Astrocyte (in vitro differentiated cells and primary cell): ENCODE data around the gene MBNL2. TPM values are rescaled to one million over a fixed set of nuclear protein-coding genes. Genes with fewer than 3 reads are reported as not detected.

Source experiments
- DNase-seq: peaks from one replicate; pipeline ENCODE4 v3.0.0-alpha.2; 2010; ENCODE audit warnings: low read depth
- FAIRE-seq: peaks from 2 replicates; lab custom pipeline; 2011; peaks lifted over from hg19 to GRCh38; lab: Jason Lieb, UNC
- H2AFZ ChIP-seq: 2 replicates; pipeline ENCODE4 v1.6.0; 2012; ENCODE audit warnings: low read depth, low read length, inconsistent platforms
- H3K27ac ChIP-seq: 2 replicates; pipeline ENCODE4 v1.5.1; 2011; ENCODE audit warnings: low read depth, low read length, inconsistent platforms
- H3K27me3 ChIP-seq: 2 replicates; pipeline ENCODE4 v1.6.0; 2011; ENCODE audit warnings: low read length, inconsistent platforms; ENCODE audit not compliant: insufficient read depth
- H3K36me3 ChIP-seq: 2 replicates; pipeline ENCODE4 v1.5.1; 2011; ENCODE audit warnings: low read length, inconsistent platforms; ENCODE audit not compliant: insufficient read depth
- H3K4me1 ChIP-seq: 2 replicates; pipeline ENCODE4 v1.5.1; 2011; ENCODE audit warnings: low read length, inconsistent platforms; ENCODE audit not compliant: insufficient read depth
- H3K4me2 ChIP-seq: 2 replicates; pipeline ENCODE4 v1.6.0; 2012; ENCODE audit warnings: low read length, inconsistent platforms
- H3K4me3 ChIP-seq: 2 replicates; pipeline ENCODE4 v1.5.1; 2011; ENCODE audit warnings: low read depth, mild to moderate bottlenecking, low read length, inconsistent platforms; ENCODE audit not compliant: insufficient read depth
- H3K79me2 ChIP-seq: 2 replicates; pipeline ENCODE4 v1.6.0; 2012; ENCODE audit warnings: mild to moderate bottlenecking, low read length, inconsistent platforms; ENCODE audit not compliant: insufficient read depth
- H3K9ac ChIP-seq: 2 replicates; pipeline ENCODE4 v1.6.0; 2012; ENCODE audit warnings: mild to moderate bottlenecking, low read length, inconsistent platforms
- H3K9me3 ChIP-seq: 2 replicates; pipeline ENCODE4 v1.5.1; 2012; ENCODE audit warnings: low read depth, mild to moderate bottlenecking, low read length, inconsistent platforms; ENCODE audit not compliant: insufficient read depth
- H4K20me1 ChIP-seq: 2 replicates; pipeline ENCODE4 v1.6.0; 2012; ENCODE audit warnings: low read length, inconsistent platforms; ENCODE audit not compliant: insufficient read depth
- H3K27ac Mint-ChIP-seq: one replicate; pipeline ENCODE4 v1.8.0; 2021; ENCODE audit warnings: mild to moderate bottlenecking, mixed read lengths; ENCODE audit not compliant: unreplicated experiment
- H3K27me3 Mint-ChIP-seq: one replicate; pipeline ENCODE4 v1.8.0; 2021; ENCODE audit warnings: low read depth, mixed read lengths; ENCODE audit not compliant: unreplicated experiment
- H3K36me3 Mint-ChIP-seq: one replicate; pipeline ENCODE4 v1.8.0; 2021; ENCODE audit warnings: low read depth, mixed read lengths; ENCODE audit not compliant: unreplicated experiment
- H3K4me1 Mint-ChIP-seq: one replicate; pipeline ENCODE4 v1.8.0; 2021; ENCODE audit warnings: low read depth, mixed read lengths; ENCODE audit not compliant: unreplicated experiment
- H3K4me3 Mint-ChIP-seq: one replicate; pipeline ENCODE4 v1.8.0; 2021; ENCODE audit warnings: mild to moderate bottlenecking, moderate library complexity, mixed read lengths; ENCODE audit not compliant: unreplicated experiment
- H3K9me3 Mint-ChIP-seq: one replicate; pipeline ENCODE4 v1.8.0; 2021; ENCODE audit warnings: mild to moderate bottlenecking, mixed read lengths; ENCODE audit not compliant: unreplicated experiment
- EZH2 ChIP-seq: IDR thresholded peaks from 2 replicates; pipeline ENCODE4 v1.6.1; 2012; ENCODE audit warnings: mild to moderate bottlenecking, low read length, inconsistent platforms; ENCODE audit not compliant: insufficient read depth
- total RNA-seq: library from RNA; stranded (reverse); gene quantifications from 2 replicates; pipeline ENCODE4 v1.2.1, GENCODE V29; 2021
- TF ChIP-seq, protein P1 (sequence below): IDR thresholded peaks from 2 replicates; pipeline ENCODE4 v1.5.1; 2011; ENCODE audit warnings: low read depth, mild to moderate bottlenecking, inconsistent platforms, low read length, moderate library complexity; ENCODE audit not compliant: insufficient read depth

The MBNL2 gene
- total RNA-seq, 1 donor from 2014 or later, result 66.5 TPM

DNA sequence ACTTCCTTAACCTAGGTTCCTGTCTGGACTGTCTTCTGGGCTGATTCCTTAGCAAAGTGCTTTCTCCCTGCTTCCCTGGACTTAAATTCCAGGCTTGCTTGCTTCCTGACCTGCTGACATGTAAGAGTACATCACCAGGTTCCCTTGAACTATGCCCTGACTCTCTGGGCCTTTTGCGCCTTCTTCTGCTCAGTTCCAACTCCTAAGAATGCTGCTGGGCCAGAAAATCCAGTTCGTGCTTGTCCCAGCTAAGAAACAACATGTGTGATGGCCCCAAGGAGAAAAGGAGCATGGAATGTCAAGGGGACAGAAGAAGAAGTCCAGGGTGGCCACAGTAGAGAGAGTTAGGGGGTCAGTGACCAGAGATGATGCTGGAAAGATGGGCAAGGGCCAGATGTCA, 42.6 kb upstream of the MBNL2 start:
- H3K9ac ChIP-seq, result no peak overlapping the region
- DNase-seq (no peak), FAIRE-seq (no peak)
- no peak overlapping the region for H3K4me3 ChIP-seq
- no peaks in the 10 kb centered on the region for H3K4me1 ChIP-seq
- no peak overlapping the region for H3K4me2 ChIP-seq
- peaks cover 4% of the 10 kb centered on the region for H3K27me3 ChIP-seq
- Mint-ChIP-seq H3K36me3 (no peaks in the 10 kb centered on the region), H3K4me3 (no peak overlapping the region), H3K27me3 (no peaks in the 10 kb centered on the region), H3K9me3 (no peaks in the 10 kb centered on the region), H3K27ac (no peak overlapping the region), H3K4me1 (no peaks in the 10 kb centered on the region)
- no peaks in the 10 kb centered on the region for H3K36me3 ChIP-seq
- no peaks in the 10 kb centered on the region for H3K9me3 ChIP-seq
- no peaks in the 10 kb centered on the region for H3K79me2 ChIP-seq
- TF ChIP-seq, protein P1, sequence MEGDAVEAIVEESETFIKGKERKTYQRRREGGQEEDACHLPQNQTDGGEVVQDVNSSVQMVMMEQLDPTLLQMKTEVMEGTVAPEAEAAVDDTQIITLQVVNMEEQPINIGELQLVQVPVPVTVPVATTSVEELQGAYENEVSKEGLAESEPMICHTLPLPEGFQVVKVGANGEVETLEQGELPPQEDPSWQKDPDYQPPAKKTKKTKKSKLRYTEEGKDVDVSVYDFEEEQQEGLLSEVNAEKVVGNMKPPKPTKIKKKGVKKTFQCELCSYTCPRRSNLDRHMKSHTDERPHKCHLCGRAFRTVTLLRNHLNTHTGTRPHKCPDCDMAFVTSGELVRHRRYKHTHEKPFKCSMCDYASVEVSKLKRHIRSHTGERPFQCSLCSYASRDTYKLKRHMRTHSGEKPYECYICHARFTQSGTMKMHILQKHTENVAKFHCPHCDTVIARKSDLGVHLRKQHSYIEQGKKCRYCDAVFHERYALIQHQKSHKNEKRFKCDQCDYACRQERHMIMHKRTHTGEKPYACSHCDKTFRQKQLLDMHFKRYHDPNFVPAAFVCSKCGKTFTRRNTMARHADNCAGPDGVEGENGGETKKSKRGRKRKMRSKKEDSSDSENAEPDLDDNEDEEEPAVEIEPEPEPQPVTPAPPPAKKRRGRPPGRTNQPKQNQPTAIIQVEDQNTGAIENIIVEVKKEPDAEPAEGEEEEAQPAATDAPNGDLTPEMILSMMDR, result no peak
- no peak for TF ChIP-seq EZH2
- no peak overlapping the region for H2AFZ ChIP-seq
- H3K27ac ChIP-seq, result no peak overlapping the region
- H4K20me1 ChIP-seq, result no peaks in the 10 kb centered on the region

- FAIRE-seq (no peak), DNase-seq (no peak)
- Mint-ChIP-seq H3K36me3 (no peaks in the 10 kb centered on the region), H3K9me3 (peaks cover 1% of the 10 kb centered on the region), H3K4me1 (no peaks in the 10 kb centered on the region), H3K4me3 (no peak overlapping the region), H3K27me3 (no peaks in the 10 kb centered on the region), H3K27ac (no peak overlapping the region)
- Histone ChIP-seq H3K9ac (no peak overlapping the region), H3K4me1 (no peaks in the 10 kb centered on the region), H3K79me2 (no peaks in the 10 kb centered on the region), H3K4me3 (no peak overlapping the region), H4K20me1 (no peaks in the 10 kb centered on the region), H3K4me2 (no peak overlapping the region), H3K27ac (no peak overlapping the region), H3K27me3 (no peaks in the 10 kb centered on the region), H3K9me3 (no peaks in the 10 kb centered on the region), H3K36me3 (no peaks in the 10 kb centered on the region), H2AFZ (no peak overlapping the region)
- TF ChIP-seq, protein P1, result no peak
- TF ChIP-seq EZH2, result no peak
These were observed 39.8 kb upstream of the MBNL2 start for GRCh38 chr13:97182111-97182890.

DNA sequence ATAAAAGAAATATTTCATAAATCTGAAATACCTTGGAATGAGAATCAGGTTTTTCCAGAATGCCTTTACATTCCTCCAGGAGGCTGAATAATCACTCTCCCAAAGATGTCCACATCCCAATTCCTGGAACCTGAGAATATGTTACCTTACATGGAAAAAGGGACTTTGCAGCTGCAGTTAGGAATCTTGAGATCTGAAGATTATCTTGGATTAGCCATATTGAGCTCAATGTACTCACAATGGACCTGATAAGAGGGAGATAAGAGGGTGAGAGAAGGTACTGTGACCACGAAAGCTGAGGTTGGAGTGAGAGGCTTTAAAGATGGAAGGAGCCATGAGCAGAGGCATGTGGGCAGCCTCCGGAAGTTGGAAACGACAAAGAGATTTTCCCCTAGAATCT, 36.8 kb upstream of the MBNL2 start:
- H3K4me1 ChIP-seq, result no peaks in the 10 kb centered on the region
- H3K4me3 Mint-ChIP-seq, result no peak overlapping the region
- DNase-seq, result no peak
- H3K36me3 Mint-ChIP-seq, result no peaks in the 10 kb centered on the region
- TF ChIP-seq, protein P1, result no peak
- TF ChIP-seq EZH2, result no peak
- H3K9me3 ChIP-seq, result no peaks in the 10 kb centered on the region
- FAIRE-seq, result no peak
- no peak overlapping the region for H3K27ac Mint-ChIP-seq
- H3K27me3 Mint-ChIP-seq, result no peaks in the 10 kb centered on the region
- H3K9me3 Mint-ChIP-seq, result peaks cover 1% of the 10 kb centered on the region
- H4K20me1 ChIP-seq, result no peaks in the 10 kb centered on the region
- H3K9ac ChIP-seq, result no peak overlapping the region
- no peaks in the 10 kb centered on the region for H3K27me3 ChIP-seq
- no peaks in the 10 kb centered on the region for H3K4me1 Mint-ChIP-seq
- no peak overlapping the region for H3K27ac ChIP-seq
- no peak overlapping the region for H3K4me2 ChIP-seq
- no peaks in the 10 kb centered on the region for H3K36me3 ChIP-seq
- no peaks in the 10 kb centered on the region for H3K79me2 ChIP-seq
- no peak overlapping the region for H3K4me3 ChIP-seq
- H2AFZ ChIP-seq, result no peak overlapping the region
